Astrocyte (in vitro differentiated cells and primary cell): ENCODE data around the gene LIN37.

Experiments
- CTCF ChIP-seq: IDR thresholded peaks from 2 replicates; pipeline ENCODE4 v1.5.1; 2011; ENCODE audit warnings: low read depth, mild to moderate bottlenecking, inconsistent platforms, low read length, moderate library complexity; ENCODE audit not compliant: insufficient read depth
- EZH2 ChIP-seq: IDR thresholded peaks from 2 replicates; pipeline ENCODE4 v1.6.1; 2012; ENCODE audit warnings: mild to moderate bottlenecking, low read length, inconsistent platforms; ENCODE audit not compliant: insufficient read depth

GRCh38 chr19:35764432-35765315, 16.3 kb downstream of the LIN37 start:
- no peak for TF ChIP-seq EZH2
- TF ChIP-seq CTCF: no peak
